SK-N-MC (cell line): ENCODE results near the gene C17orf67.

Experiments used
- EZH2 ChIP-seq: fragments of 200-600 bp; sonication (generic); IDR thresholded peaks from one replicate; pipeline ENCODE4 v1.6.1; 2017; ENCODE audit warnings: antibody characterized with exemption
- FOXP2 ChIP-seq: optimal IDR thresholded peaks from 2 replicates; pipeline ENCODE3; 2011; ENCODE audit warnings: mild to moderate bottlenecking, moderate library complexity; ENCODE audit not compliant: insufficient read depth; ENCODE audit errors: extremely low read length, control extremely low read depth
- POLR2AphosphoS5 ChIP-seq: IDR thresholded peaks from 2 replicates; pipeline ENCODE4 v1.6.1; 2012; ENCODE audit warnings: mild to moderate bottlenecking, low read depth, low read length, borderline replicate concordance

GRCh38 chr17:56795221-56795865 lies 38.4 kb downstream of the C17orf67 start:
- TF ChIP-seq EZH2 (no peak), FOXP2 (no peak), POLR2AphosphoS5 (no peak)
